GM15510 (cell line): ENCODE measurements around the gene MPRIP.

Source experiments
- POLR2A ChIP-seq: IDR thresholded peaks from 3 replicates; pipeline ENCODE4 v1.6.1; 2011; ENCODE audit warnings: borderline replicate concordance; ENCODE audit not compliant: insufficient read length; ENCODE audit errors: extremely low read depth

The MPRIP gene

GRCh38 chr17:17130077-17130844 lies 88.0 kb downstream of the MPRIP start:
- no peak for TF ChIP-seq POLR2A

GRCh38 chr17:17131839-17132238 lies 89.6 kb downstream of the MPRIP start:
- TF ChIP-seq POLR2A: no peak

- TF ChIP-seq POLR2A: no peak
Observed at GRCh38 chr17:17132746-17133145, 90.5 kb downstream of the MPRIP start.

- no peak for TF ChIP-seq POLR2A
Observed at GRCh38 chr17:17134051-17134956, 92.0 kb downstream of the MPRIP start.

- no peak for TF ChIP-seq POLR2A
Observed at GRCh38 chr17:17134957-17135333, 92.7 kb downstream of the MPRIP start.

- no peak for TF ChIP-seq POLR2A
Observed at GRCh38 chr17:17137731-17138585, 95.7 kb downstream of the MPRIP start.

- no peak for TF ChIP-seq POLR2A
Observed at GRCh38 chr17:17139972-17140589, 97.8 kb downstream of the MPRIP start.

GRCh38 chr17:17140590-17140980 lies 98.3 kb downstream of the MPRIP start:
- no peak for TF ChIP-seq POLR2A

- no peak for TF ChIP-seq POLR2A
Observed at GRCh38 chr17:17141279-17141678, 99.0 kb downstream of the MPRIP start.

- no peak for TF ChIP-seq POLR2A
Observed at GRCh38 chr17:17141860-17142552, 99.7 kb downstream of the MPRIP start.

- no peak for TF ChIP-seq POLR2A
Observed at GRCh38 chr17:17142556-17142955, 100.3 kb downstream of the MPRIP start.

- no peak for TF ChIP-seq POLR2A
Observed at GRCh38 chr17:17143501-17143900, 101.2 kb downstream of the MPRIP start.

GRCh38 chr17:17144061-17144460 lies 101.8 kb downstream of the MPRIP start:
- no peak for TF ChIP-seq POLR2A
